Measurements from ENCODE around the gene RRAGD. TPM values are rescaled to one million over a fixed set of nuclear protein-coding genes. Genes with fewer than 3 reads are reported as not detected.

RRAGD gene
- total and polyA plus RNA-seq, 2 of the 13 experiments (the other 11 are each of a cell fraction or from before 2014, with no cell fraction given) = 0.35 to 0.53 TPM

- TF ChIP-seq SOX13 (IDR thresholded peaks at IDR 0.05) = no peak
- TF ChIP-seq SOX13 (CRISPR knock-in tag; conservative IDR thresholded peaks at IDR 0.05 in 1 of 2, IDR thresholded peaks at IDR 0.05 in 1 of 2) = peak in 1 of 2 experiments; percentile 40; a peak in 2 of 4 replicates
- no peak for TF ChIP-seq ZNF510 (CRISPR knock-in tag; IDR thresholded peaks at IDR 0.05; ENCODE audit: low read depth)
- TF ChIP-seq NR2F6 (IDR thresholded peaks at IDR 0.05) = peak; percentile 35
- TF ChIP-seq NR2F6 (CRISPR knock-in tag; IDR thresholded peaks at IDR 0.05) = no peak
- TF ChIP-seq SOX6 (IDR thresholded peaks at IDR 0.05) = no peak
- TF ChIP-seq SOX6 (CRISPR knock-in tag; IDR thresholded peaks at IDR 0.05) = peak; percentile 17; the same call in 1 of the 2 replicates
- Histone ChIP-seq H2AFZ (ENCODE audit: low read length) (no peak overlapping the region), H3K27ac (ENCODE audit: extremely low read length, insufficient read depth, low read length) (no peak overlapping the region), H3K4me3 (replicated peaks in 1 of 3; ENCODE audit: insufficient read depth in 1 of 3, low read depth in 2 of 3, low read length in 3 of 3) (peak overlapping the region in 1 of 3 experiments; percentile 7; a peak in 1 of 6 replicates), H4K20me1 (ENCODE audit: insufficient read depth, low read length) (no peaks in the 10 kb centered on the region), H3K27me3 (ENCODE audit: control insufficient read depth in 1 of 2, insufficient read depth in 2 of 2, low read length in 2 of 2) (no peaks in the 10 kb centered on the region), H3K4me1 (ENCODE audit: insufficient read depth, low read length) (peaks cover 38% of the 10 kb centered on the region), H3K36me3 (replicated peaks in 1 of 2; ENCODE audit: control insufficient read depth in 1 of 2, insufficient read depth in 2 of 2, low read length in 2 of 2) (peaks cover 0 to 2% of the 10 kb centered on the region in 2 experiments; a peak in 3 of 5 replicates), H3K9ac (ENCODE audit: insufficient read depth, low read depth, low read length) (no peak overlapping the region), H3K9me3 (ENCODE audit: low read length) (0 out of 2 replicates have a peak, but pooled peaks cover 5% of the 10 kb centered on the region), H3K4me2 (ENCODE audit: low read depth, low read length) (peak overlapping the region; percentile 28), H3K79me2 (ENCODE audit: insufficient read depth, low read length) (no peaks in the 10 kb centered on the region)
- intact Hi-C loops (cut with micrococcal nuclease; ENCODE audit: unreplicated experiment) (no loop called here), in situ Hi-C loops (cut with HindIII; ENCODE audit: extremely low pct_ligation_motif_present, low pct_unique_long_range_greater_than_20kb) (no loop called here)
- ChIA-PET POLR2A (interaction anchor here (1.0 to 1.6 kb wide), 2 partner anchors 16 to 28 kb away, joined by 3 to 7 read pairs; partner anchors contain the start of gene UBE2J1), CTCF (ENCODE audit: low intra/inter-chr PET ratio, low total read pairs) (no interaction called here)
- DNase-seq (ENCODE audit: low spot score) (no peak), ATAC-seq (peak; percentile 70), FAIRE-seq (peak; percentile 63)
- 23% methylated on average over 3 of the region's 3 CpGs for WGBS (ENCODE audit: low lambda C conversion rate)
- BruUV-seq (replicated peaks) = no TSS peak
Measured at GRCh38 chr6:89324304-89324703, 87.8 kb downstream of the RRAGD start.

GRCh38 chr6:89323511-89323971, 88.5 kb downstream of the RRAGD start:
- no peak overlapping the region for H3K9ac ChIP-seq (ENCODE audit: insufficient read depth, low read depth, low read length)
- POLR2A ChIA-PET = interaction anchor here (1.0 to 1.6 kb wide), 2 partner anchors 17 to 29 kb away, joined by 3 to 7 read pairs; partner anchors contain the start of gene UBE2J1

More at GRCh38 chr6:89323511-89323971, 88.5 kb downstream of the RRAGD start:
- in situ Hi-C loops (cut with HindIII; ENCODE audit: extremely low pct_ligation_motif_present, low pct_unique_long_range_greater_than_20kb) = no loop called here
- H3K4me1 ChIP-seq (ENCODE audit: insufficient read depth, low read length) = peaks cover 38% of the 10 kb centered on the region
- whole genome bisulfite sequencing (ENCODE audit: low lambda C conversion rate) = 87% methylated on average over 3 of the region's 3 CpGs
- intact Hi-C loops (cut with micrococcal nuclease; ENCODE audit: unreplicated experiment) = no loop called here
- peaks cover 0 to 2% of the 10 kb centered on the region in 2 experiments; a peak in 3 of 5 replicates for H3K36me3 ChIP-seq (replicated peaks in 1 of 2; ENCODE audit: control insufficient read depth in 1 of 2, insufficient read depth in 2 of 2, low read length in 2 of 2)
- H3K9me3 ChIP-seq (ENCODE audit: low read length) = 0 out of 2 replicates have a peak, but pooled peaks cover 5% of the 10 kb centered on the region
- FAIRE-seq (no peak), DNase-seq (ENCODE audit: low spot score) (no peak), ATAC-seq (peak; percentile 24; the same call in 2 of the 3 replicates)
- TF ChIP-seq WIZ (CRISPR knock-in tag; IDR thresholded peaks at IDR 0.05) = no peak
- TF ChIP-seq ZNF784 (CRISPR knock-in tag; IDR thresholded peaks at IDR 0.05; ENCODE audit: borderline replicate concordance) = no peak
- TF ChIP-seq ZNF264 (CRISPR knock-in tag; IDR thresholded peaks at IDR 0.05) = no peak
- TF ChIP-seq DMAP1 (CRISPR knock-in tag; IDR thresholded peaks at IDR 0.05) = no peak
- TF ChIP-seq HMG20A (CRISPR knock-in tag; IDR thresholded peaks at IDR 0.05; ENCODE audit: borderline replicate concordance) = no peak
- H3K27ac ChIP-seq (ENCODE audit: extremely low read length, insufficient read depth, low read length) = no peak overlapping the region
- no peaks in the 10 kb centered on the region for H3K79me2 ChIP-seq (ENCODE audit: insufficient read depth, low read length)
- no peaks in the 10 kb centered on the region for H4K20me1 ChIP-seq (ENCODE audit: insufficient read depth, low read length)
- CTCF ChIA-PET (ENCODE audit: low intra/inter-chr PET ratio, low total read pairs) = no interaction called here
- H3K4me2 ChIP-seq (ENCODE audit: low read depth, low read length) = no peak overlapping the region
- no TSS peak for BruUV-seq (replicated peaks)
- H3K4me3 ChIP-seq (replicated peaks in 1 of 3; ENCODE audit: insufficient read depth in 1 of 3, low read depth in 2 of 3, low read length in 3 of 3) = no peak overlapping the region
- H2AFZ ChIP-seq (ENCODE audit: low read length) = no peak overlapping the region
- H3K27me3 ChIP-seq (ENCODE audit: control insufficient read depth in 1 of 2, insufficient read depth in 2 of 2, low read length in 2 of 2) = no peaks in the 10 kb centered on the region

Data from HepG2 (cell line).